Globus pallidus (tissue), 1 donor: ENCODE measurements around the gene SERPINA1.
A peak's percentile ranks its signal among the peaks of the same experiment; 100 is the strongest.
"Not testable (repeated sequence)": the region's sequence is repeated elsewhere in the genome, so short reads cannot be mapped to it uniquely, and the experiment has no call there.

Experiments used
- DNase-seq: peaks from one replicate; pipeline ENCODE4 v3.0.0-alpha.2; 2015; ENCODE audit warnings: low spot score

SERPINA1 gene

GRCh38 chr14:94388384-94389103, at the start of gene SERPINA1:
Gene SERPINA1, minus strand, starts transcription at chr14:94388602. Its CDS starts 5,365 bp downstream, at chr14:94383237.
- no peak for DNase-seq

GRCh38 chr14:94428610-94429009, 40.2 kb upstream of the SERPINA1 start:
- no peak for DNase-seq

- no peak for DNase-seq
These were observed 38.7 kb upstream of the SERPINA1 start for GRCh38 chr14:94427016-94427613.

GRCh38 chr14:94426526-94426925, 38.1 kb upstream of the SERPINA1 start:
- DNase-seq: no peak

GRCh38 chr14:94424371-94424770, 36.0 kb upstream of the SERPINA1 start:
- DNase-seq: no peak

- peak; percentile 63 for DNase-seq
These were observed 35.2 kb upstream of the SERPINA1 start for GRCh38 chr14:94423453-94424056.

- DNase-seq: no peak
These were observed 32.9 kb upstream of the SERPINA1 start for GRCh38 chr14:94421316-94421715.

GRCh38 chr14:94417497-94418205, 29.2 kb upstream of the SERPINA1 start:
- not testable (repeated sequence) for DNase-seq

GRCh38 chr14:94412671-94413638, 24.6 kb upstream of the SERPINA1 start:
- DNase-seq: no peak

- DNase-seq: no peak
These were observed 23.2 kb upstream of the SERPINA1 start for GRCh38 chr14:94411638-94412037.

GRCh38 chr14:94409430-94409829, 21.0 kb upstream of the SERPINA1 start:
- not testable (repeated sequence) for DNase-seq

- no peak for DNase-seq
These were observed 20.2 kb upstream of the SERPINA1 start for GRCh38 chr14:94408546-94409095.

- no peak for DNase-seq
These were observed 19.5 kb upstream of the SERPINA1 start for GRCh38 chr14:94407906-94408305.

- no peak for DNase-seq
These were observed 18.5 kb upstream of the SERPINA1 start for GRCh38 chr14:94406910-94407309.

- DNase-seq: no peak
These were observed 17.1 kb upstream of the SERPINA1 start for GRCh38 chr14:94405486-94405885.

- DNase-seq: no peak
These were observed 16.2 kb upstream of the SERPINA1 start for GRCh38 chr14:94404561-94404960.

GRCh38 chr14:94403312-94403932, 15.0 kb upstream of the SERPINA1 start:
- DNase-seq: no peak

GRCh38 chr14:94401083-94401482, 12.7 kb upstream of the SERPINA1 start:
- no peak for DNase-seq

- DNase-seq: no peak
These were observed 12.0 kb upstream of the SERPINA1 start for GRCh38 chr14:94400422-94400841.

- no peak for DNase-seq
These were observed 10.1 kb upstream of the SERPINA1 start for GRCh38 chr14:94398536-94398935.

- no peak for DNase-seq
These were observed 9.7 kb upstream of the SERPINA1 start for GRCh38 chr14:94398182-94398479.
